HG02610 (cell line): ENCODE data around the gene RFT1.
A peak's percentile ranks its signal among the peaks of the same experiment; 100 is the strongest.
"Not testable (repeated sequence)": the region's sequence is repeated elsewhere in the genome, so short reads cannot be mapped to it uniquely, and the experiment has no call there.

Experiments used
- ATAC-seq: cut with Tn5 transposase; IDR thresholded peaks from one replicate; pipeline ENCODE4 v1.9.1; 2021; ENCODE audit warnings: mild to moderate bottlenecking, moderate library complexity; ENCODE audit not compliant: unreplicated experiment

RFT1 gene

GRCh38 chr3:53072653-53073552 is 57.3 kb downstream of the RFT1 start:
- ATAC-seq = peak; percentile 72

- no peak for ATAC-seq
Measured at GRCh38 chr3:53071882-53072431, 58.3 kb downstream of the RFT1 start.

GRCh38 chr3:53069422-53070068 is 60.7 kb downstream of the RFT1 start:
- no peak for ATAC-seq

GRCh38 chr3:53068176-53068575 is 62.1 kb downstream of the RFT1 start:
- ATAC-seq = no peak

GRCh38 chr3:53067567-53067966 is 62.7 kb downstream of the RFT1 start:
- no peak for ATAC-seq

GRCh38 chr3:53065841-53066480 is 64.3 kb downstream of the RFT1 start:
- ATAC-seq = no peak

- ATAC-seq = no peak
Measured at GRCh38 chr3:53062905-53063304, 67.3 kb downstream of the RFT1 start.

- ATAC-seq = no peak
Measured at GRCh38 chr3:53056442-53056841, 73.8 kb downstream of the RFT1 start.

GRCh38 chr3:53054233-53054632 is 76.0 kb downstream of the RFT1 start:
- not testable (repeated sequence) for ATAC-seq

- no peak for ATAC-seq
Measured at GRCh38 chr3:53051929-53052328, 78.3 kb downstream of the RFT1 start.

GRCh38 chr3:53049987-53050386 is 80.2 kb downstream of the RFT1 start:
- no peak for ATAC-seq

- ATAC-seq = peak; percentile 32
Measured at GRCh38 chr3:53046171-53047170, 83.8 kb downstream of the RFT1 start.

- ATAC-seq = peak; percentile 49
Measured at GRCh38 chr3:53045518-53046170, 84.6 kb downstream of the RFT1 start, which contains the start of gene SFMBT1. TSS of gene SFMBT1 (minus strand) at chr3:53046073. CDS start at chr3:52969128, 76,945 bp downstream.

GRCh38 chr3:53044711-53045517 is 85.3 kb downstream of the RFT1 start:
- ATAC-seq = peak; percentile 41

- ATAC-seq = no peak
Measured at GRCh38 chr3:53044371-53044710, 85.9 kb downstream of the RFT1 start.

GRCh38 chr3:53043738-53044137 is 86.5 kb downstream of the RFT1 start:
- no peak for ATAC-seq

GRCh38 chr3:53042651-53043050 is 87.6 kb downstream of the RFT1 start:
- ATAC-seq = no peak

- no peak for ATAC-seq
Measured at GRCh38 chr3:53040351-53040820, 89.8 kb downstream of the RFT1 start.

GRCh38 chr3:53039376-53039752 is 90.9 kb downstream of the RFT1 start:
- ATAC-seq = no peak
